ENCODE results near the gene SCN8A.

DNA sequence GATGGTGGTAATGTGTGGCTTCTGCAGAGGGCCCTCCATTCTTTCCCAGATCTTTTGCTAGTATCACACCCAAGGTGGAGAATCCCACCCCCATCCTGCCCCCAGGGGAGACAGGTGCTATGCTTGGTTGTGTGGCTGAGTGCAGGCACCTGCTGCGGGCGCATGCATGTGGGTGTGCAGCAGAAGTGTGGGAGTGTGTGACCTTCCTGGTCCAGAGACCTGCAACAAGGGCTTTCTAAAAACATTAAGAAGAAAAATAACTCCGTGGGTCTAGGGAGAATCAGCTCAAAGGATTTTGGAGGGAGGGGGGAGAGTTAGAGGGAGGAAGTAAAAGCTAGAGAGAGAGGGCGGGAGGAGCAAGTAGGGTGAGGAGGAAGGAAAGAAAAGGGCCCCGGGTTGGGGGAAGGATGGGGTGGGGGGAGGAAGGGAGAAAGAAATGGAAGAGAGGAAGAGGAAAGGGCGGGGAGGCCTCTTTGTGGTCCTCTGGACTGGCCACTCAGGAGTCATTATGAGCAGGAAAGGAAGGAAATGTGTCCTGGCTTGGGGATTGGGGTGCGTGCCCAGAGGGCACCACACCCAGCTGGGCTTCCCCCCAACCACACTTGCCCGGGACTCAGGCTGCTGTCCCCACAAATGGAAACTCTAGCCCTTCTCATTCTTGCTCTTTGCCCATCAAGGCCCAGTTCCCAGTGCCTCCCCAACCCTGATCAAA, 260.5 kb downstream of the SCN8A start:
- TF ChIP-seq, protein P1, sequence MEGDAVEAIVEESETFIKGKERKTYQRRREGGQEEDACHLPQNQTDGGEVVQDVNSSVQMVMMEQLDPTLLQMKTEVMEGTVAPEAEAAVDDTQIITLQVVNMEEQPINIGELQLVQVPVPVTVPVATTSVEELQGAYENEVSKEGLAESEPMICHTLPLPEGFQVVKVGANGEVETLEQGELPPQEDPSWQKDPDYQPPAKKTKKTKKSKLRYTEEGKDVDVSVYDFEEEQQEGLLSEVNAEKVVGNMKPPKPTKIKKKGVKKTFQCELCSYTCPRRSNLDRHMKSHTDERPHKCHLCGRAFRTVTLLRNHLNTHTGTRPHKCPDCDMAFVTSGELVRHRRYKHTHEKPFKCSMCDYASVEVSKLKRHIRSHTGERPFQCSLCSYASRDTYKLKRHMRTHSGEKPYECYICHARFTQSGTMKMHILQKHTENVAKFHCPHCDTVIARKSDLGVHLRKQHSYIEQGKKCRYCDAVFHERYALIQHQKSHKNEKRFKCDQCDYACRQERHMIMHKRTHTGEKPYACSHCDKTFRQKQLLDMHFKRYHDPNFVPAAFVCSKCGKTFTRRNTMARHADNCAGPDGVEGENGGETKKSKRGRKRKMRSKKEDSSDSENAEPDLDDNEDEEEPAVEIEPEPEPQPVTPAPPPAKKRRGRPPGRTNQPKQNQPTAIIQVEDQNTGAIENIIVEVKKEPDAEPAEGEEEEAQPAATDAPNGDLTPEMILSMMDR (IDR thresholded peaks at IDR 0.05) = no peak
- no peak for TF ChIP-seq POLR2A (IDR thresholded peaks at IDR 0.05)

All from breast epithelium (tissue), 3 donors.